GM18526 (cell line): ENCODE results near the gene TAF12.

ENCODE experiments used
- POLR2A ChIP-seq: IDR thresholded peaks from 3 replicates; pipeline ENCODE4 v1.6.1; 2011; ENCODE audit not compliant: insufficient read length; ENCODE audit errors: extremely low read depth

The TAF12 gene

GRCh38 chr1:28644494-28644893 is 1.6 kb upstream of the TAF12 start:
- no peak for TF ChIP-seq POLR2A

GRCh38 chr1:28642056-28642846 is 616 bp downstream of the TAF12 start:
- TF ChIP-seq POLR2A, result no peak

GRCh38 chr1:28640766-28641165 is 2.1 kb downstream of the TAF12 start:
- no peak for TF ChIP-seq POLR2A

DNA sequence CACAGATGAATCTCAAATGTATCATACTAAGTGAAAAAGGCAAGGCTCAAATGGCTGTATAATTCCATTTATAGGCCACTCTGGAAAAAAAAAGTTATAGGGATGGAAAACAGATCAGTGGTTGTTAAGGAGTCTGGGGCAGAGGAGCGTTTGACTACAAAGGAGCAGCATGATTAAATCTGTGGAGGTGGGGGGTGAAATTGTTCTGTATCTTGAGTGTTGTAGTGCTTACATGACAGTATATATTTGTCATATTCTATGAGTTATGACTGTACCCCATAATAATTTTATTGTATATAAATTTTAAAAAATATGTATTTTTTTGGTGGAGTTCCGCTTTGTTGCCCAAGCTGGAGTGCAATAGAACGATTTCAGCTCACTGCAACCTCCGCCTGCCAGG is 10.3 kb downstream of the TAF12 start:
- TF ChIP-seq POLR2A, result no peak

DNA sequence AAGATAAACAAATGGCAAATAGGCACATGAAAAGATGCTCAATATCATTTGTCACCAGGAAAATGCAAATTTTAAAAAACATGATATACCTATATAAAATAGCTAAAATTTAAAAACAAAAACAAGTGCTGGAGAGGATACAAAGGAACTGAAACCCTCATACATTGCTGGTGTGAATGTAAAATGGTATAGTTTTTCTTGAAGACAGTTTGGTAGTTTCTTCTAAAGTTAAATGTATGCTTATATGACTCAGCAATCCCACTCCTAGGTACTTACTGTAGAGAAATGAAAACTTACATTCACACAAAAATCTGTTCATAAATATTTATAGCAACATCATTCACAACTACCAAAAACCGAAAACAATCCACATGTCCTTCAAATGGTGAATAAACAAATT is 11.2 kb downstream of the TAF12 start:
- TF ChIP-seq POLR2A, result no peak

- TF ChIP-seq POLR2A, result no peak
Observed at GRCh38 chr1:28613175-28613574, 29.7 kb downstream of the TAF12 start.

- TF ChIP-seq POLR2A, result no peak
Observed at GRCh38 chr1:28606771-28607170, 36.1 kb downstream of the TAF12 start.

DNA sequence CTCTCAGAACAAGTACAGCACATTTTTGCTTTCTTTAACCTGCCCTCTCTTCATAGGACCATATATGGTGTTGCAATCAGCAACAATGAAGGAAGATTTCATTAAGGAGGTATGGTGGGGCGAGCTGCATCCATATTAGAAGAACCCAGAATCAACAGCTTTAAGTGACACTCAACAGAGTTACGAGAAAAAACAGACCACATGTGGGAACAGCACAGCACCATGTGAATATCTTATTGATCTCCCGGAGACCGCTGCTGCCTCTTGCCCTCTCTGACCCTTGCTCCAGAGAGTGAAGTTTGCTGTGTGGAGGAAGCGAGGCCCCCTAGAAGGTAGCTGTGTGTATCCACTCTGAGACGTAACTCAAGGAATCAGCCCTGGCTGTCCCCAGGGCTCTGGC is 37.9 kb downstream of the TAF12 start:
- no peak for TF ChIP-seq POLR2A

- no peak for TF ChIP-seq POLR2A
Observed at GRCh38 chr1:28604411-28604810, 38.5 kb downstream of the TAF12 start.

GRCh38 chr1:28602536-28603439 is 40.1 kb downstream of the TAF12 start:
- TF ChIP-seq POLR2A, result no peak

DNA sequence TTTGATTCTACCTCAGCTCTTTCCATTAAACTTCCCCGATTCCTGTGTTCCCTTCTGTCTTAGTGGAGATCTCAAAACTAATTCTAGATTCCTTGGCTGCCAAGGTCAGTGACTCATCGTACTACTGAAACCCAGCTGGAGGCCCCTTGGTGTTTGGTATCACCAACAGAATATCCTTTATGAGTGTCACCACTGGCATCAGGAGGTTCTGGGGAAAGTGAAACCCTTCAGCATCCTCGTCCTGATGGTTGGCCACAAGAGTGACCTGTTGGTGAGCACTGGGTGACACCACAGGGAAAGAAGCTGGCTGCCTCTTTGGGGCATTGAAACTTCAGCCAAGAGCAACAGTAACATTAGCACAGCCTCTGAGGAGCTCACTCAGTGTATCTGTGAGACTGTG is 41.2 kb downstream of the TAF12 start:
- no peak for TF ChIP-seq POLR2A

GRCh38 chr1:28595412-28596191 is 47.3 kb downstream of the TAF12 start:
- no peak for TF ChIP-seq POLR2A

- TF ChIP-seq POLR2A, result no peak
Observed at GRCh38 chr1:28592321-28593071, 50.4 kb downstream of the TAF12 start.

GRCh38 chr1:28591708-28592320 is 51.1 kb downstream of the TAF12 start, which contains the start of gene RAB42:
RAB42 (plus strand) TSS chr1:28592265; CDS start chr1:28592512, 247 bp downstream.
- no peak for TF ChIP-seq POLR2A
